GM19351 (cell line): ENCODE results near the gene PRR33.
"Not testable (repeated sequence)": the region's sequence is repeated elsewhere in the genome, so short reads cannot be mapped to it uniquely, and the experiment has no call there.

Experiments
- ATAC-seq: cut with Tn5 transposase; IDR thresholded peaks from one replicate; pipeline ENCODE4 v1.9.1; 2021; ENCODE audit warnings: mild to moderate bottlenecking, moderate library complexity; ENCODE audit not compliant: unreplicated experiment

Gene PRR33

GRCh38 chr11:1878137-1879031 is 13.3 kb downstream of the PRR33 start:
- ATAC-seq, result no peak

- no peak for ATAC-seq
These were observed 14.2 kb downstream of the PRR33 start for GRCh38 chr11:1877211-1878136.

- ATAC-seq, result no peak
These were observed 15.2 kb downstream of the PRR33 start for GRCh38 chr11:1876361-1877063.

GRCh38 chr11:1875851-1876301 is 15.8 kb downstream of the PRR33 start:
- ATAC-seq, result not testable (repeated sequence)

- no peak for ATAC-seq
These were observed 16.4 kb downstream of the PRR33 start for GRCh38 chr11:1875093-1875850.

GRCh38 chr11:1874441-1875092 is 17.1 kb downstream of the PRR33 start:
- not testable (repeated sequence) for ATAC-seq

- ATAC-seq, result not testable (repeated sequence)
These were observed 17.9 kb downstream of the PRR33 start for GRCh38 chr11:1873813-1874150.

GRCh38 chr11:1873048-1873812 is 18.5 kb downstream of the PRR33 start:
- no peak for ATAC-seq

- ATAC-seq, result no peak
These were observed 19.3 kb downstream of the PRR33 start for GRCh38 chr11:1872267-1872985.

- ATAC-seq, result no peak
These were observed 20.2 kb downstream of the PRR33 start for GRCh38 chr11:1871531-1871930.

- no peak for ATAC-seq
These were observed 20.8 kb downstream of the PRR33 start for GRCh38 chr11:1870721-1871466.

GRCh38 chr11:1870326-1870696 is 21.4 kb downstream of the PRR33 start:
- ATAC-seq, result no peak

GRCh38 chr11:1869427-1870325 is 22.0 kb downstream of the PRR33 start:
- ATAC-seq, result no peak

- no peak for ATAC-seq
These were observed 22.9 kb downstream of the PRR33 start for GRCh38 chr11:1868636-1869291.

- ATAC-seq, result no peak
These were observed 23.5 kb downstream of the PRR33 start for GRCh38 chr11:1868056-1868635.

- no peak for ATAC-seq
These were observed 24.3 kb downstream of the PRR33 start for GRCh38 chr11:1867381-1867780.
